ENCODE results near the gene RASGRF1. TPM values are rescaled to one million over a fixed set of nuclear protein-coding genes. Genes with fewer than 3 reads are reported as not detected.
A peak's percentile ranks its signal among the peaks of the same experiment; 100 is the strongest.

Gene RASGRF1
- total and polyA plus RNA-seq, 11 donors, result 0.12 to 0.40 (median 0.25) TPM; not detected in 8

DNA sequence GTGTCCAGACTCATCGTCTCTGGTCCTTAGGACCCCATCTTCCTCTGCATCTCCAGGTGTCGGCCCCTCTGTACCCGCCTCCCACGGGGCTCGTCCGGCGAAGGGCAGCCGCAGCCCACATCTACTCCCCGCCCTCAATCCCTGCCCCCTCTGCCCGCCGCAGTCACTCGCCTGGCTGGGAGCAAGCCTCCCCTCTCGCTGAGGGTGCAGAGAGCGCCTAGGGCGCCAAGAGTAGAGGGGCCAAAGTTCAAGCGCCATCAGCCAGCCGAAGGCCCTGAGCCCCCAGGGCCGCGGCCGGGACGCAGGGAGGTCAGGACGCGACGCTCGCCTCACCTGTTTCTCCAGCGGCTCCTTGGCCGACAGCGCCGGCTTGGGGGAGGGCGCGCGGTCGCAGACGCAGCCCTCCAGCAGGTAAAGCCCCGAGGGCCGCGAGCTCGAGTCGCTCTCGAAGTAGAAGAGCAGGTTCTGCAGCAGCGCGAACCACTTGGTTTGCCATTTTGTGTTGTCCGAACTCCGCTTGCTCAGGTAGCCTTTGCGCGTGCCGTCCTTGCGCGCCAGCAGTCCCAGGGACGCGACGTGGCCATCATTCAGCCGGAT, 592 bp downstream of the RASGRF1 start:
- Histone ChIP-seq H3K27ac (no peak overlapping the region), H3K27me3 (peaks cover 39 to 81% (median 54%) of the 10 kb centered on the region in 9 donors), H3K9me3 (no peaks in the 10 kb centered on the region), H3K4me3 (peak overlapping the region in 10 of 12 donors; percentile 0 to 33 (median 16)), H3K4me1 (peaks cover 0 to 27% (median 7%) of the 10 kb centered on the region in 12 donors), H3K36me3 (no peaks in the 10 kb centered on the region)
- no peak for DNase-seq
- 1 to 2% (median 1%) methylated on average over 28 to 53 of the region's 53 CpGs for WGBS, 4 donors
- intact Hi-C loops (cut with DNase I), result no loop called here
- TF ChIP-seq, protein P1, sequence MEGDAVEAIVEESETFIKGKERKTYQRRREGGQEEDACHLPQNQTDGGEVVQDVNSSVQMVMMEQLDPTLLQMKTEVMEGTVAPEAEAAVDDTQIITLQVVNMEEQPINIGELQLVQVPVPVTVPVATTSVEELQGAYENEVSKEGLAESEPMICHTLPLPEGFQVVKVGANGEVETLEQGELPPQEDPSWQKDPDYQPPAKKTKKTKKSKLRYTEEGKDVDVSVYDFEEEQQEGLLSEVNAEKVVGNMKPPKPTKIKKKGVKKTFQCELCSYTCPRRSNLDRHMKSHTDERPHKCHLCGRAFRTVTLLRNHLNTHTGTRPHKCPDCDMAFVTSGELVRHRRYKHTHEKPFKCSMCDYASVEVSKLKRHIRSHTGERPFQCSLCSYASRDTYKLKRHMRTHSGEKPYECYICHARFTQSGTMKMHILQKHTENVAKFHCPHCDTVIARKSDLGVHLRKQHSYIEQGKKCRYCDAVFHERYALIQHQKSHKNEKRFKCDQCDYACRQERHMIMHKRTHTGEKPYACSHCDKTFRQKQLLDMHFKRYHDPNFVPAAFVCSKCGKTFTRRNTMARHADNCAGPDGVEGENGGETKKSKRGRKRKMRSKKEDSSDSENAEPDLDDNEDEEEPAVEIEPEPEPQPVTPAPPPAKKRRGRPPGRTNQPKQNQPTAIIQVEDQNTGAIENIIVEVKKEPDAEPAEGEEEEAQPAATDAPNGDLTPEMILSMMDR (IDR thresholded peaks at IDR 0.05), result no peak
- no peak for TF ChIP-seq POLR2A (IDR thresholded peaks at IDR 0.05)
- ATAC-seq, result no peak

DNA sequence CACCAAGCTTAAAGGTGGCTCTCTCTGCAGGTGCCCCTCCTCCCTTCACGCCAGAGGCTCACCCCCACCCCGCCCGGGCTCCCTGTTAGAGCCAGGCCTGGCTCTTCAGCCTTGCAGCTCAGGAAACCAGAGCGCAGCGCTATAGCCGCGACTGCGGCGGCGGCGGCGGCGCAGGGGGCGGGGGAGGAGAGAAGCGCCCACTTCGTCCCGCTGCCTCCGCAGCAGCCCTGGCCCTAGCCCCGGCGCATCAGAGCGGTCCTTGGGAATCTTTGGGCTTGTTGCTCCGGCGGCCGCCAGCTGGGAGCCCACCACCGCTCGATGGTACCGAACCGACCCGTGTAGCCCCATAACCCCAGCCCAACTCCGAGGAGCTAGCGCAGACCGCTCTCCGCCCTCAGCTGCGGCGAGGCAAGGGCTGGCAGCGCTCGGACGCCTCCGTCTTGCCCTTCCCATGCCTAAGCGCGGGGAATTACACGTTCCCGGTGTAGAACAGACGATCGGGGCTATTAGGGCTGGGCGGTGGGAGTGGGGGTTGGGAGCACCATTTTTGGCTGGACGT, 1.2 kb downstream of the RASGRF1 start:
- H3K4me3 ChIP-seq, result peak overlapping the region in 4 of 12 donors; percentile 7 to 32 (median 16)
- H3K36me3 ChIP-seq, result no peaks in the 10 kb centered on the region
- DNase-seq (no peak), ATAC-seq (no peak)
- 1 to 2% (median 2%) methylated on average over 21 to 47 of the region's 47 CpGs for WGBS, 4 donors
- peaks cover 0 to 27% (median 7%) of the 10 kb centered on the region in 12 donors for H3K4me1 ChIP-seq
- H3K9me3 ChIP-seq, result no peaks in the 10 kb centered on the region
- H3K27me3 ChIP-seq, result peaks cover 39 to 79% (median 54%) of the 10 kb centered on the region in 9 donors
- no peak overlapping the region for H3K27ac ChIP-seq
- TF ChIP-seq, protein P1 (IDR thresholded peaks at IDR 0.05), result no peak
- no peak for TF ChIP-seq POLR2A (IDR thresholded peaks at IDR 0.05)
- intact Hi-C loops (cut with DNase I), result no loop called here

DNA sequence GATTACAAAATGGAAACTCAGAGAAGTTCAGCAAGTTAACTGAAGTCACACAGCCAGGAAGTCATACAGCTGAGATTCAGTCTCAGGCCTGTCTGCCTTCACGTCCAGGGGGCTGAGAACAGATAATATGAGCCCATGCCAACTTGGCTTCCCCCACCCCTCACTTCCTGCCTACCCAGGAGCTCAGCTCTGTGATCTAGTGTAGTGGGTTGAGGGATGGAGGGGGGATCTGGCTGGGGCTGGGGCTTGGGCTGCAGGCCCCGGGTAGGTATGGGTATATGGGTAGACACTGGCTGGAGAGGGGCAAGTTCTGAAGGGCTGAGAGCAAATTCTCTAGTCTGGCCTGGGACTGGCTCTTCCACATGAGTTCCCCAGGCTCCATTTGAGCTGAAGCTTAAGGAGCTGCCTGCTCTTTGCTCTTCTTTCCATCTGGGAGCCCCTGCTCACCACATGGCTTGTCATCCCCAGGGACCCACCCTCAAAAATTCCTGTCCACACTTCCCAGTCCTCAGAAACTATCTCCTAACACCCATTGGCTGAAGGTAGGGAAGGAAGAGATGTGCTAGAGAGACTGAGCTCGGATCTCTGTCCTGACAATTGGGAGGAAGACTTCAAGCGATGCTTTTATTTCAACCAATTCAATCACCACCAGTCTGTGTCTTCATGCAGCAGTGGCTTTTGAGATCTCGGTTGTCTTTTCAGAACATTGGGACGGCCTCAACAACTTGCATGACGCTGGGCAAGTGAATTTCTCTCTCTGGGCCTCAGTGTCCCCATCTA, 2.0 kb downstream of the RASGRF1 start:
- no peak overlapping the region for H3K4me3 ChIP-seq
- DNase-seq (no peak), ATAC-seq (no peak)
- H3K4me1 ChIP-seq, result peaks cover 0 to 27% (median 7%) of the 10 kb centered on the region in 12 donors
- no peaks in the 10 kb centered on the region for H3K36me3 ChIP-seq
- 41 to 52% (median 46%) methylated on average over 6 to 7 of the region's 7 CpGs for WGBS, 4 donors
- H3K27me3 ChIP-seq, result peaks cover 37 to 82% (median 50%) of the 10 kb centered on the region in 9 donors
- H3K27ac ChIP-seq, result no peak overlapping the region
- intact Hi-C loops (cut with DNase I), result no loop called here
- no peak for TF ChIP-seq POLR2A (IDR thresholded peaks at IDR 0.05)
- TF ChIP-seq, protein P1 (IDR thresholded peaks at IDR 0.05), result no peak
- no peaks in the 10 kb centered on the region for H3K9me3 ChIP-seq

DNA sequence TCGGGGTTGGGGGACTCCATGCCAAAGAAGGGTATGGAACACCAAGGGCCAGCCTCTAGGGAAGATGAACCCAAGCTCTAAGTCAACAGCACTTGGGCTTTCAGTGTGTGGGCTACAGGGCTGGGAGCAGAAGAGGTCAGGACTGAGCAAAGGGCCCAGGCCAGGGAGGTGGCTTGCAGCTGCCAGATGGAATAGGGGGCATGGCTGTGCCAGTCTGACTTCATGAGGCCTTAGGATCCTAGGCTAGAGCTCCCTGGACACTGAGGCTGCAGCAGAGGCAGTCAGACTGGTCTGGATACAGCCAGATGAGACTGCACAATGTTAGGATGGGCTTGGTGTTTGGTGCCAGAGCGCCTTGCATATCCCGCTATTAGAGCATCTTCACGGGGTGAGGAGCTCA, 3.8 kb downstream of the RASGRF1 start:
- ATAC-seq, result no peak
- H3K4me3 ChIP-seq, result no peak overlapping the region
- no peaks in the 10 kb centered on the region for H3K9me3 ChIP-seq
- no peak for DNase-seq
- H3K27me3 ChIP-seq, result peaks cover 29 to 77% (median 41%) of the 10 kb centered on the region in 9 donors
- WGBS, 4 donors, result 56 to 84% (median 72%) methylated on average over 3 to 4 of the region's 4 CpGs
- no peaks in the 10 kb centered on the region for H3K36me3 ChIP-seq
- intact Hi-C loops (cut with DNase I), result no loop called here
- H3K27ac ChIP-seq, result no peak overlapping the region
- H3K4me1 ChIP-seq, result peaks cover 0 to 27% (median 7%) of the 10 kb centered on the region in 12 donors
- TF ChIP-seq POLR2A (IDR thresholded peaks at IDR 0.05), result no peak
- TF ChIP-seq, protein P1 (IDR thresholded peaks at IDR 0.05), result no peak
